ENCODE data around the gene THAP11.
A peak's percentile ranks its signal among the peaks of the same experiment; 100 is the strongest.
"Not testable (repeated sequence)": the region's sequence is repeated elsewhere in the genome, so short reads cannot be mapped to it uniquely, and the experiment has no call there.

The THAP11 gene

GRCh38 chr16:67862623-67863583 lies 20.8 kb downstream of the THAP11 start:
- peak; percentile 68 for DNase-seq (ENCODE audit: low spot score)

- not testable (repeated sequence) for DNase-seq (ENCODE audit: low spot score)
These were observed 21.9 kb downstream of the THAP11 start for GRCh38 chr16:67864044-67864443.

- no peak for DNase-seq (ENCODE audit: low spot score)
These were observed 22.5 kb downstream of the THAP11 start for GRCh38 chr16:67864594-67864993.

- peak; percentile 35 for DNase-seq (ENCODE audit: low spot score)
These were observed 23.2 kb downstream of the THAP11 start for GRCh38 chr16:67865318-67865717.

GRCh38 chr16:67868290-67868689 lies 26.2 kb downstream of the THAP11 start:
- DNase-seq (ENCODE audit: low spot score): no peak

GRCh38 chr16:67869653-67870052 lies 27.5 kb downstream of the THAP11 start:
- no peak for DNase-seq (ENCODE audit: low spot score)

GRCh38 chr16:67871256-67871655 lies 29.1 kb downstream of the THAP11 start:
- DNase-seq (ENCODE audit: low spot score): no peak

GRCh38 chr16:67872131-67872630 lies 30.1 kb downstream of the THAP11 start:
- no peak for DNase-seq (ENCODE audit: low spot score)

- DNase-seq (ENCODE audit: low spot score): peak; percentile 88
These were observed 30.7 kb downstream of the THAP11 start, which contains the start of gene EDC4 for GRCh38 chr16:67872631-67873434. TSS of gene EDC4 (plus strand) at chr16:67873052. CDS start at chr16:67873262, 210 bp downstream.

GRCh38 chr16:67873435-67874370 lies 31.6 kb downstream of the THAP11 start:
- peak; percentile 22 for DNase-seq (ENCODE audit: low spot score)

GRCh38 chr16:67874372-67874771 lies 32.3 kb downstream of the THAP11 start:
- no peak for DNase-seq (ENCODE audit: low spot score)

- DNase-seq (ENCODE audit: low spot score): no peak
These were observed 34.9 kb downstream of the THAP11 start for GRCh38 chr16:67877064-67877463.

GRCh38 chr16:67878232-67878631 lies 36.1 kb downstream of the THAP11 start:
- no peak for DNase-seq (ENCODE audit: low spot score)

- DNase-seq (ENCODE audit: low spot score): no peak
These were observed 36.7 kb downstream of the THAP11 start for GRCh38 chr16:67878846-67879245.

GRCh38 chr16:67879462-67879861 lies 37.3 kb downstream of the THAP11 start:
- no peak for DNase-seq (ENCODE audit: low spot score)

- DNase-seq (ENCODE audit: low spot score): no peak
These were observed 37.8 kb downstream of the THAP11 start for GRCh38 chr16:67879936-67880335.

GRCh38 chr16:67880584-67880983 lies 38.5 kb downstream of the THAP11 start:
- no peak for DNase-seq (ENCODE audit: low spot score)

GRCh38 chr16:67881621-67882161 lies 39.6 kb downstream of the THAP11 start:
- DNase-seq (ENCODE audit: low spot score): no peak

- DNase-seq (ENCODE audit: low spot score): no peak
These were observed 40.4 kb downstream of the THAP11 start for GRCh38 chr16:67882374-67883145.

- DNase-seq (ENCODE audit: low spot score): no peak
These were observed 41.2 kb downstream of the THAP11 start for GRCh38 chr16:67883146-67883871.
